ENCODE measurements around the gene ANKS6. TPM values are rescaled to one million over a fixed set of nuclear protein-coding genes. Genes with fewer than 3 reads are reported as not detected.

Gene ANKS6
- total and polyA plus RNA-seq, 9 of the 15 experiments (the other 6 are each of a cell fraction or from before 2014, with no cell fraction given), result 9.9 to 74.5 (median 36.9) TPM

DNA sequence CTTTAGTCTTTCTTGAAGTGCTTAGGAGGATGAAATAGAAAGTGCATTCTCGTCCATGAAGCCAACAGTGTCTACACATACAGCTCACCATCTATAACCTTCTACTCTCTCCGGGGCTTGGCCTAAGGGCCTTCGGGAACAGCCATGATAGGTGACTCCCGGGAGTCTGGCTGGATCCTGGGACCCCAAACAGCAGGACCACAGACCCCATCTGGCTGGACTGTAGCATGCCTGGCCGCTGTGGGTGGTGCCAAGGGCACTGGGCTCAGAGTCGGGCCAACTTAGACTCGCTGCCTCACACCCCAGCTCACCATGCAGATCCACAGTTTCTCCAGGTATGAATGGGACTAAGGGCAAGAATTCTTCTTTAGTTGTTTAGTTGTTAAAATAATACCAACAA lies 104.0 kb downstream of the ANKS6 start:
- BruUV-seq (replicated peaks), result no TSS peak
- H2AFZ ChIP-seq (ENCODE audit: low read depth, low read length), result no peak overlapping the region
- no peak for ATAC-seq
- TF ChIP-seq TEAD1 (CRISPR knock-in tag; IDR thresholded peaks at IDR 0.05) (no peak), ZNF3 (CRISPR knock-in tag; IDR thresholded peaks at IDR 0.05) (no peak), RCOR1 (IDR thresholded peaks at IDR 0.05; ENCODE audit: borderline replicate concordance in 1 of 2, low read depth in 2 of 2, low read length in 2 of 2) (no peak), KLF13 (tag; IDR thresholded peaks at IDR 0.05; ENCODE audit: borderline replicate concordance, low read depth) (no peak), ZNF444 (CRISPR knock-in tag; IDR thresholded peaks at IDR 0.05) (no peak), SP2 (IDR thresholded peaks at IDR 0.05; ENCODE audit: extremely low read depth, low read depth, low read length, poor library complexity, severe bottlenecking) (no peak)
- TF ChIP-seq, protein P1, sequence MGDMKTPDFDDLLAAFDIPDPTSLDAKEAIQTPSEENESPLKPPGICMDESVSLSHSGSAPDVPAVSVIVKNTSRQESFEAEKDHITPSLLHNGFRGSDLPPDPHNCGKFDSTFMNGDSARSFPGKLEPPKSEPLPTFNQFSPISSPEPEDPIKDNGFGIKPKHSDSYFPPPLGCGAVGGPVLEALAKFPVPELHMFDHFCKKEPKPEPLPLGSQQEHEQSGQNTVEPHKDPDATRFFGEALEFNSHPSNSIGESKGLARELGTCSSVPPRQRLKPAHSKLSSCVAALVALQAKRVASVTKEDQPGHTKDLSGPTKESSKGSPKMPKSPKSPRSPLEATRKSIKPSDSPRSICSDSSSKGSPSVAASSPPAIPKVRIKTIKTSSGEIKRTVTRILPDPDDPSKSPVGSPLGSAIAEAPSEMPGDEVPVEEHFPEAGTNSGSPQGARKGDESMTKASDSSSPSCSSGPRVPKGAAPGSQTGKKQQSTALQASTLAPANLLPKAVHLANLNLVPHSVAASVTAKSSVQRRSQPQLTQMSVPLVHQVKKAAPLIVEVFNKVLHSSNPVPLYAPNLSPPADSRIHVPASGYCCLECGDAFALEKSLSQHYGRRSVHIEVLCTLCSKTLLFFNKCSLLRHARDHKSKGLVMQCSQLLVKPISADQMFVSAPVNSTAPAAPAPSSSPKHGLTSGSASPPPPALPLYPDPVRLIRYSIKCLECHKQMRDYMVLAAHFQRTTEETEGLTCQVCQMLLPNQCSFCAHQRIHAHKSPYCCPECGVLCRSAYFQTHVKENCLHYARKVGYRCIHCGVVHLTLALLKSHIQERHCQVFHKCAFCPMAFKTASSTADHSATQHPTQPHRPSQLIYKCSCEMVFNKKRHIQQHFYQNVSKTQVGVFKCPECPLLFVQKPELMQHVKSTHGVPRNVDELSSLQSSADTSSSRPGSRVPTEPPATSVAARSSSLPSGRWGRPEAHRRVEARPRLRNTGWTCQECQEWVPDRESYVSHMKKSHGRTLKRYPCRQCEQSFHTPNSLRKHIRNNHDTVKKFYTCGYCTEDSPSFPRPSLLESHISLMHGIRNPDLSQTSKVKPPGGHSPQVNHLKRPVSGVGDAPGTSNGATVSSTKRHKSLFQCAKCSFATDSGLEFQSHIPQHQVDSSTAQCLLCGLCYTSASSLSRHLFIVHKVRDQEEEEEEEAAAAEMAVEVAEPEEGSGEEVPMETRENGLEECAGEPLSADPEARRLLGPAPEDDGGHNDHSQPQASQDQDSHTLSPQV (IDR thresholded peaks at IDR 0.05), result no peak

More for the DNA sequence above, 104.0 kb downstream of the ANKS6 start:
- no peaks in the 10 kb centered on the region for H3K9me3 ChIP-seq (replicated peaks; ENCODE audit: control insufficient read depth, insufficient read depth, low read depth, low read length)
- H3K79me2 ChIP-seq (ENCODE audit: control insufficient read depth, insufficient read depth, low read length), result no peaks in the 10 kb centered on the region
- H3K4me2 ChIP-seq (ENCODE audit: insufficient read depth, low read length), result no peak overlapping the region
- H3K9ac ChIP-seq (ENCODE audit: insufficient read depth in 1 of 2, low read depth in 2 of 2, low read length in 2 of 2), result no peak overlapping the region
- FAIRE-seq, result no peak
- peaks cover 19 to 52% of the 10 kb centered on the region in 2 experiments; a peak in 3 of 5 replicates for H3K27me3 ChIP-seq (ENCODE audit: control insufficient read depth in 2 of 2, insufficient read depth in 2 of 2, low read length in 2 of 2)
- POLR2A ChIA-PET, result interaction anchor here (0.5 to 1.4 kb wide), 3 partner anchors 9 to 90 kb away, joined by 3 to 4 read pairs (median 3); no protein-coding TSS in a partner anchor
- no peak overlapping the region for H3K4me3 ChIP-seq
- no peaks in the 10 kb centered on the region for H3K9me1 ChIP-seq (ENCODE audit: control insufficient read depth, insufficient read depth, low read length)
- H3K4me1 ChIP-seq (replicated peaks in 1 of 2; ENCODE audit: control insufficient read depth in 2 of 2, insufficient read depth in 2 of 2, low read length in 2 of 2), result peaks cover 0 to 4% of the 10 kb centered on the region in 2 experiments; a peak in 2 of 5 replicates
- WGBS (ENCODE audit: insufficient coverage, low coverage, missing lambda C conversion rate), result 13% methylated on average over 7 of the region's 7 CpGs
- H3K27ac ChIP-seq (ENCODE audit: extremely low read depth, low read depth, low read length), result no peak overlapping the region
- 0 out of 2 replicates have a peak, but pooled peaks cover 7% of the 10 kb centered on the region for H4K20me1 ChIP-seq (replicated peaks; ENCODE audit: control insufficient read depth, insufficient read depth, low read length)
- CTCF ChIA-PET (ENCODE audit: low intra/inter-chr PET ratio), result no interaction called here
- intact Hi-C loops (cut with micrococcal nuclease) (no loop called here), in situ Hi-C loops (cut with MboI) (no loop called here)
- no peaks in the 10 kb centered on the region for H3K36me3 ChIP-seq (ENCODE audit: control insufficient read depth, insufficient read depth, low read length)
- no peak for DNase-seq (ENCODE audit: extremely low read depth in 1 of 4, low spot score in 3 of 4)

Data from K562 (cell line).